GM19324 (cell line): ENCODE results near the gene ATP2B3.

ENCODE experiments used
- ATAC-seq: cut with Tn5 transposase; IDR thresholded peaks from one replicate; pipeline ENCODE4 v1.9.1; 2021; ENCODE audit warnings: mild to moderate bottlenecking, moderate library complexity; ENCODE audit not compliant: unreplicated experiment, low FRiP score

Gene ATP2B3

DNA sequence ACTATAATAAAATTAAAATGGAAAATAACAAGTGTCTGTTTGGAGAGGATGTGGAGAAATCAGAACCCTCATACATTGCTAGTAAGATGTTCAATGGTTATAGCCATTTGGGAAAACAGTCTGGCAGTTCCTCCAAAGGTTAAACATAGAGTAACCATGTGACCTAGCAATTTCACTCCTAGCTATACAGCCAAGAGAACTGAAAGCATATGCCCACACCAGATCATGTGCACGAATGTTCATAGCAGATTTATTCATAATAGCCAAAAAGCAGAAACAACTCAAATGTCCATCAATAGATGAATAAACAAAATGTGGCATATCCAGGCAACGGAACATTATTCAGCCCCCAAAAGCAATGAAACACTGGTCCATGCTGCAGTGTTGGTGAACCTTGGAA, 90.9 kb downstream of the ATP2B3 start:
- no peak for ATAC-seq

DNA sequence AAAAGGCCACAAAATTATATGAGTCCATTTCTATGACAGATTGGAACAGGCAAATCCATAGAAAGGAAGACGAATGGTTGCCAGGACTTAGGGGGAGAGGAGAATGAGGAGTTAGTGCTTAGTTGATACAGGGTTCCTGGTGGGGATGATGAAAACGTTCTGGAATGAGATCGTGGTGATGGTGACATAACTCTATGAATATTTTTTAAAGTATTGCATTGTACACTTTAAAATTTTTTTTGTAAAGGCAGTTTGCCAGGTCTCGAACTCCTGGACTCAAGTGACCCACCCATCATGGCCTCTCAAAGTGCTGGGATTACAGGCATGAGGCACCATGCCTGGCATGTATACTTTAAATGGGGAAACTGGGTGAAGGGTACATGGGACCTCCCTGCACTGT, 91.4 kb downstream of the ATP2B3 start:
- no peak for ATAC-seq

DNA sequence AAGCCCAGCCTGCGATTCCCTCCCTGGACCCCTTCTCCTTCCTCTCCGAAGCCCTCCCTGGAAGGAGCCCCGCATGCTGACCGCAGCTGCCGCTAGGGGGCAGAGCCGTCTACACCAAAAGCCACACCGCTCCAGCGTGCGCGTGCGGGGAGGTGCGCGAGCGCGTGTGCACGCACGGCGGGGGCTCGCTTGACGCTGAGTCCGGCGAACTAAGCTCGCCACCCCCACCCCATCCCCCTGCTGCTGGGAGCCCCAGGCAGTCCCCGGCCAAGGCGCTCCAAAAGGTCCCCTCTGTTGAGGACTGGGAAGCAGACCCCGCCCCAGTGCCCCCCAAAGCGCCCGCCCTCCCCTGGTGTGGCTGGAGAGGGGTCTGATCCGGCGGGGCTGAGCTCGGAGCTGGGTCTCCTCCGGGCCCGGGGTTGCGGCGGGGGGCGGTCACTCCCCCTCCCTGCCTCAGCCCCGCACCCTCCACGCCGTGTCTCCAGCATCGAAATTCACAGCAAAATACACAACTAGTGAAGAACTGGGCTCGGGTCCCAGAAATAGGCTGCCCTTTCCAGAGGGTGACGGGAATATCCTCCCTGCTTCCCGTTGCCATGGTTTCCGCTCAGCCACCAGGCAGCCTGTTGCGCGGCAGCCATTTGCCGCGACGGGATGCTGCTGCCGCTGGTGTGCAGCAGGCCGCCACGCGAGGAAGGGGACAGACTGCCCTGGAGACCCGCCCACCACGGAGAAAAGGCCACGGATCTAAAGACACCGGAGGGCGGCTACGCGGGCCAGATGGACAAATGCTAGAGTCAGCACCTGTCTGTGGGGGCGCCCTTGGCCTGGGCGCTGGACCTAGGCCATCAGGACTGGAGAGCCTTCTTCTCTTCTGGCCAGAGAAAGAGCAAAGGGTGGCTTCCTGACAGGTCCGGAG, 92.7 kb downstream of the ATP2B3 start:
- peak; percentile 72 for ATAC-seq

DNA sequence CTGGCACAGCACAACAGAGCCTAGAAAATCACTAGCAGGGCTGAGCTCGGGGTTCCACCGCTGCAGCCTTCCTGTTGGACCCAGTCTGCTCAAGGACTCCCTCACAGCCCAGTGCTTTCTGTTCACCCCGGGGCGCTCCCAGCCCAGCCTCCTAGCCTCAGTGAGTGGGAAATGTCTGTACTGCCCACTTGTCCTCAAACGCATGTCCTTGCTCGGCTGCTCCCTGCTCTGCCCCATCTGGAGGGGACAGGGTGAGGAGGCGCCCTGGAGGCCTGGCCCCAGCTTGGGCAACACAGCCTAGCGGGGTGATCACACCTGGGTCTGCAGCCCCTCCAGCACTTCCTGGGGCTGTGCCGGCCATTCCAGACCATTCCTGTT, 93.4 kb downstream of the ATP2B3 start:
- ATAC-seq: no peak

DNA sequence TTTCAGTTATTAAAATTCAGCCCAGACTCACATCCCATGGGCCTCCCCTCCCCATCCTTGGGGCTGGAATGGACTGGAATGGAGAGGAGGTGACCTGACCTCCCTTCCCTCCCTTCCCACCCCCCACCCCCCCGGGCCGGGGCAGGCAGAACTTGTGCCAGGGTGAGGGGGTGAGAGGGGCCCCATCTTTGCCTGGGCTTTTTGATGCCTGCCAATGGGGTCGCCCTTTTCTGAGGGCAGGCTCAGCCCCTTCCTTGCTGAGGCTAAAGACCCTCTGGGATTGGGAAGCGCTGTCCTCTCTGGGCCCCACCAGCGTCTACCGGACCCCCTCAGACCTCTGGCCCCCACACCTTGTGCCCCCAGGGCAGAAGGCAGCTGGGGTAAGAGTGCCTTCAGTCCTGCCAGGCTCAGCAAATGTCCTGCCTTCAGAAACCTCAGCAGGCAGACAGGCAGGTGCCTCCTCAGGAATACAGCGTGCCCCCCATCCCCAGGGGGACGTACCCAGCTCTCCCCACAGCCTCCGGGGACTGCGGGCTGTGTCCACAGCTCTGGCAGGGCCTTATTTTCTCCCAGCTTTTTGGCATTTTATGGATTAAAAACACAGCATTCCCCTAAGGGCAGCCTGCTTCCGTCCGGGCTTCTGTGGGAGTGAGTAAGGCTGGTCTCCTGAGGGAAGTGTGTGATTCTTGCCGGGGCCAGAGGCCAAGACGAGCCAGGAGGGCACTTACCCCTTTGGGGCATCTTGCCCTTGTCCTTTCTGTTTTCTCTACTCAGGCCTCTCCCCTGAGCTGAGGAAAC, 94.1 kb downstream of the ATP2B3 start:
- ATAC-seq: no peak

DNA sequence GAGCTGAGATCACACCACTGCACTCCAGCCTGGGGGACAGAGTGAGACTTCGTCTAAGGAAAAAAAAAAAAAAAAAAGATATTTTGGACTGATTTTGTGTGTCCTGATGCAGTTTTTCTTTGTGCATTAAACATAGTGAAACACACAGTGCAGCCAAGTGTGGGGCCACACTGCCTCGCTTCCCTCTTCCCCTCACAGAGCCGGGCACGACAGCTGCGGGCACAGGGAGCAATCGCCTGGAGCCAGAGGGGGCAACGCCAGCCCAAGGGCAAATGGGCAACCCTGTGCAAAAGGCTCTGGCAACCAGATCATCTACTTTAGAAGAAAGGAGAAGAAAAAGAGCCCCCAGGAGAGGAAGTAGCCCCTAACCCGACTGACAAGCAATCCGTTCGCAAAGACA, 95.0 kb downstream of the ATP2B3 start:
- no peak for ATAC-seq

DNA sequence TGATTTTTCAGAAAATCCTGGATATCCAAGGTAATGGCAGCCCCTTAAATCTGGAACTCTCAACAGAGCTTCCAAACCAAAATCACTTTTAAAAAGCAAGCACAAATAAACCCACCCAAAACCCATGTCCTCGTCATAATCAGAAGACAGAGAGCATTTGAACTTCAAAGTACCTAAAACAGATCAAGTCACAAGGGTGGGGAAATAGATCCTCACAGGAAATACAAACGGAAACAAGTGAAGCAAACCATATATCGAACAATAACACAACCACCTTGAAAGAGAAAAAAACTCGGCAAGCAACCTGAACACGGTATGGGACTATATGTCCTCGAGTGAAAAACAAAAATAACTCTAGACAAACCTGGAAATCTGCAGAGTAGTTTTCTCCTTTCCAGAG, 97.4 kb downstream of the ATP2B3 start:
- ATAC-seq: no peak

DNA sequence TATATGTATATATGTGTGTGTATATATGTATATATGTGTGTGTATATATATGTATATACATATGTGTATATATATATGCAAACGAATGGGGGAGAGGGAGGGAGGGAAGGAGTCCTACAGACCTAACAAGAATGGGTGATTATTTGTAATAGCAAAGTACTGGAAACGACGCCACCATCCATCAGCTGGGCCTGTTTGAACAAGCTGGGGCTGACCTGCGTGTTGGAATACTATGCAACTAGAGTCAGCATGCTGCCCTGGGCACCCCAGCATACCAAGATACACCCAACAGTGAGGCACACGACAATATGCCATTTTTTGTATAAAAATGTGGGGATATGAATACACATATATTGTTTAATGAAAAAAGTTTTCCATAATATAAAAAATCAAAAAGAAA, 103.1 kb downstream of the ATP2B3 start:
- ATAC-seq: no peak

DNA sequence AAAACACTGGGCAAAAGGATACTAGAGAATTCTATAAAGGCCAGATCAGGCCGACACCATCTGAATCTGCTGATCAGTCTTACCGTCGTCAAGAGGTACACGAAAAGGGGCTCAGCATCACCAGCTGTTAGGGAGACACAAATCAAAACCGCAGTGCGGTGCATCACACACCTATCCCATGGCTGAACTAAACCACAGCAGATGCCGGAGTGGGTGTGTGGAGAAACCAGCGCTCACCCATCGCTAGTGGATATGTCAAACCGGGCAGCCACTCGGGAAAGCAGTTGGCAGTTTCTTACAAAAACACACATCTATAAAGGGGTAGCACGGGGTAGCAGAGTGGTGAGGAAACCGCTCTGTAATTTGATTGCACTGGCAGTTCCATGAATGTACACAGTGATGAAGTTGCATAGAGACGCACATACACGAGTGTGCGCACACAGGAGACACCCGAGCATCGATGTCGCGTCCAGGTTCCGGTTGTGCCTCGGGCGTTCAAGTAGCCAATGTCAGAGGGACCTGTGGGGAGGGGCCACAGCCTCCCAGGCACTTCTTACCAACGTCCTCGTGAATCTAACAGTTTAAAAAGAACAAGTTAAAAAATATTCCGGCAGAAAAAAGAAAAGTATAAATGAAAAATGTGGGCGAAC, 104.6 kb downstream of the ATP2B3 start:
- no peak for ATAC-seq

DNA sequence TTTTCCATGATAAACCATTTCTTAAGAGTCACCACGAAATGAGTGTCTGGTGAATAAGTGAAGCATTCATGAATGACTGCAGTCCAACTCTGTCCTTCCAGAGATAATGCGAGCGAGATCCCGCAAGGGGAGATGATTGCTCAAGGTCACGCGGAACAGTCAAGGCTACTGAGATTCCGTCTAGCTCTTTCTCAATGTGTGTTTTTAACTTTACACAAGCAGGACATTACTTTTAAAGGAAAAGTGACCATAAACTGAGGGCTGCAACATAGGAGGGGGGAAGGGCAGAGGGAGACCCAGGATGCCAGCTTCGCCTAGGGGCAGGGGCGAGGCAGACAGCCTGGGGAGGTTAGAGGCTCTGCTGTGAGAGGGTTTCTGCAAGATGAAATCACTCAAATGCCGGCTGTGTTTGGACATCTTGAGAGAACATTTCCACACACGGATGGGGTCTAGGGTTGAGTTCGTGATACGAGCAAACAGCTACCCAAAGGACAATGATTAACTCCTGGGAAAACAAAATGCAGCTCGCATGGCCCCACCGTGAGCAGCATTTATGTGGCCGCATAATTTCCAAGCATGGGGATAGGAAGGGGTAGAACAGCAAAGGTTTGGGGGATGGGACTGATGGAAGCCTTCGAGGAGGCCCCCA, 105.3 kb downstream of the ATP2B3 start:
- no peak for ATAC-seq

DNA sequence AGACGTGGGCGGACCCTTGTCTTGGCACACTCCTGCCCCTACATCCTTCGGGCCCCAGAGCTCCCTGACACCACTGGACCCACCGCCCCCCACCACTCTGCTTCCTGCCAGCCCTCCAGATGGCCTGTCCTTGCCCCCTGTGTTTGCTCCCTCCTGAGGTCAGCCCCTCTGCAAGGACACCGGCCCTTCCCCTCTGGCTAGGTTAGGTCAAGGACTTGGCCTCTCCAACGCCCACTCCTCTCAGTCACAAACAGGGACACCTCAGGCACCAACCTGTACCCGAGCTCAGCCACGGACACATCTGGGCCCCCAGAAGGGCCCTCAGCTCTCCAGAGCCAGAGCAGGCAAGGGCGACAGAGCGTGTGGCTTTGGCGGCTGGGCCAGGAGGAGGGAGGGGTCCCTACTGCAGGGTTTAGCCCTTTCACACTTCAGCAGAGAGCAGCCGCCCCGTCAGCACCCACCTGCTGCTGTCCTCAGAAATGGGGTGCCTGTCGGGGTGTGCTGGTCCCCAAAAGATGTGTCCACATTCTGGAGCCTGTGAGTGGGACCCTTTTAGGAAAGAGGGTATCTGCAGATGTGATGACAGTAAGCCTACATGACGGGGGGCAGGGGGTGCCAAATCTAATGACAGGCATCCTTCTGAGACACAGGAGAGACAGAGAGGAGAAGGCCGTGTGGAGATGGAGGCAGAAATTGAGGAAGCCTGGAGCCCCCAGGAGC, 106.0 kb downstream of the ATP2B3 start:
- no peak for ATAC-seq

DNA sequence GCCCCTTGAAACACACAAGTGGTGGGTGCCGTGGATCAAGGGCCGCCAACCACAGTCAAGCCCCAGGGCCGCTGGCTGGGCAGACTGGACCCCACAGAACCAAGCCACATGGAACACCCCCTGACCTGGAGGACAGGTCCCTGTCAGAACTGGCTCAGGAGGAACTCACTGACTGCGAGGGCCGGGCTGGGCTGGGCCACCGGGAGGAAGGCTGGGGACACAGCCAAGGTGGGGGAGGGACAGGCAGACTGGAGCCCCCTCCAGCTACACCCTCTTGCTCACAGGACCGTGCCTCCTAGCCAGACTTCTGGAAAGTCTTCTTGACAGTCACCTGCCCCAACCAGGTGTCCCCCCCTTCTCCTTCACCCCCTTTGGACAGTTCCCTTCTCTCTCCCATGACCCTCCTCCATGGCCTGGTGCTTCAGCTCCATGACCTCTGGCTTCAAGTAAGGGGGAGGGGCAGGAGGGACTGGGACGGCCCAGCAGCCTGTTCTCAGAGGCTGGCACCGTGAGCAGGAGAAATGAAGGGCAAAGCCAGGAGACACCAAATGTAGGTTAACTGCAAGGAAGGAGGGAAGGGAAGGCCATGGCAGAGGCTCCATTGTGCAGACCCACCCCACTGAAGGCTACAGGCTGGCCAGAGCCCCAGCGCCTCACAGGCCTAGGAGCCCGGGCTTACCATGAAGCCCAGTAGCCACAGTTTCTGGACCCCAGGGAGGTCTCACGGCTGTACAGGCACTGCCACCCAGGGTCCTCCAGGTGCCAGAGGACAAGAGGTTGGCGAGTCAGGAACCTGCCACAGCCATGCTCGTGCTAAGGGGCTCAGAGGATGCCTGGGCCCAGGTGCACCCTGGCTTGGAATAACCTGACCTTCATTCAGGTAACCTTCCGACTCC, 107.0 kb downstream of the ATP2B3 start:
- ATAC-seq: no peak

DNA sequence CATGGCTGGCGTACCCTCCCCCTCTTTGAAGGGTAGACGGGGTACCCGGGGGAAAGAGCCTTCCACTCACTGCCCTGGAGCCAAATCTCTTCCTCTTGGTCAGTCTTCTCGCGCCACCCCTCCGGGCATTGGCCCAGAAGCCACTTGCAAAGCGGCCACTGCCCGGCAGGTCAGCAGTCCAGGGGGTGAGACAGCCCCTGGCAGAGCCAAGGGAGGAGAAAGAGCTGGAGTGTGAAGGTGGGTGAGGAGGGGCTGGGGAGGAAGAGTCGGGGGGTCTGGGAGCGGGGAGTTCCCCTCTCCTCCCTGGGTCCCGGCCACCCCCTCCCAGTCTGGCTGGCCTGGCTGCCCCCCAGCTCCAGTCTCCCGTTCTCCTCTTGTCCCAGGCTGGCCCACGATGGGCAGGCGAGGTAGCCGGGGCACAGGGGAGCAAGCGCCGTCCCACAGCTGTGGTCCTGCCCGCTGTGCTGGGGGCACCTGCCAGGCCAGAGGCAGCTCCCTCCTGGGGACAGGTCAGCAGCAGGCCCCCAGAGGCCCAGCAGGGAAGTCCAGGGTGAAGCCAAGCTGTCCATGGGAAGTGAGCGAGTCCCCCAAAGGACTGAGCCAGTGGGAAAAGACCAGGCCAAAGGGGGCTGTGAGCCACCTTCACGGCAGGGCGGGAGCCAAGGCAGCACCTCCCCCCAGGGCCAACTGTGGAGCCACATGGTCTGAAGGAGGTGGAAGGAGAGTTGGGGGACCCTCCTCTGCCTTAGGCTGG, 108.0 kb downstream of the ATP2B3 start:
- ATAC-seq: no peak

DNA sequence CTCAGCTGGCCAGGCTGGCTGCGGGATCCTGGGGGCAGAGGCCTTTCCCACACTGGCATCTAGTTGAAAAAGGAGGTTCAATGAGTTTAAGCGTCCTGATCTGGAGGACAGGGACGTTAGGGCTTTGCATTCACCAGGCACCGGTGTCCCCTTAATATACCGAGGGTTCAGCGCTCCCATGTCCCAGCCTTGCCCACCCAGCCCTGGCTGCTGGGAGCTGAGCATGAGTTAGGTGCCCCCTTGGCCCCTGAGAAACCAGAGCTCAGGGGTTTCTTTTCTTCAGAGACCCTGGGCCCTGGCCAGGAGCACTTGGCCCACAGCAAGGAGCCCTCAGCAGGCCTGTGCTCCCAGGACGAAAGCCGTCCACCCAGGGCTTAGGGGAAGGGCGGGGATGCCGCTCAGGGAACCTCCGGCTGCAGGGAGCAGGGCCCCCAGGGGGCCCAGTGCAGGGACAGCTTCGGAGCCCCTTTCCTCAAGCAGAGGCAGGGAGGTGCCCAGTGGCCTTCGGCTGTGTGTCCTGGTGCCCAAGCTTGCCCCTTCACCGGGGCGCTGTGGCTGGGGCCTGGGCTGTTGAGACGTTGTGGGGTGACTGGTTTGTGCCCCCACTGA, 108.7 kb downstream of the ATP2B3 start:
- no peak for ATAC-seq

DNA sequence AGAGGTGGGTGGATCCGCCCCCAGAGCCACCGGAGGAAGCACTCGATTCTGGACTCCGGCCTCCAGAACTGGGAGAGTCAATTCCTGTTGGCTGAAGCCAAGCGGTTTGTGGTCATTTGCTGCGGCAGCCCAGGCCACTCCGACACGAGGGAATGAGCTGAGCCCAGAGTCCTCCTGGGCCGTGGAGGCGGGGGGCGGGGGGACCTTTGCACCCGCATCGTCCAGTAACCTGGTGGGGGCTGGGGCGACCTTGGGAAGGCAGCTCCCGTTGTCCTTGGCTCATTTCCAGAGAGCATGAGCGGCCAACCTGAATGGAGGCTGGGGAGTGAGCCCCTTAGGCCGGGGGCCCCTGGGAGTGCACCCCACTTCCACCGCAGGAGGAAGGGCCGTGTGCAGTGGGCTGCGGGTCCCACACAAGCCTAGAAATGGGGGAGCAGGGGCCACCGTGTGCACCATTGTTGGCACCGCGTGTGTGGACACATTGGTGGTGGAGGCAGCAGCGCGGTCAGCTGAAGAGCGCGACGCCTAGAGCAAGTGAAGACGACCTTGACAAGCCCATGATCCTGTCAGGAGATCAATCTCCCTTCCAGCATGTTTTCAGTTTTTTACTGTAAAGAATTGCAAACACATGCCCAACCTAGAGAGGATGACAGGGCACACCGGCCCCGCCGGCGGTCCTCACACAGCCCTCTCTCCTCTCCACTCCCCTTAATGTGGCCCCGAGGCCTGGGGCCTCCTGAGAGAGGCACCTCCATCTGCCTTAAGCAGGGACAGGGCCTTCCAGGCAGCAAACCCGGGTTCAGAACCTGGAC, 109.6 kb downstream of the ATP2B3 start:
- ATAC-seq: no peak

DNA sequence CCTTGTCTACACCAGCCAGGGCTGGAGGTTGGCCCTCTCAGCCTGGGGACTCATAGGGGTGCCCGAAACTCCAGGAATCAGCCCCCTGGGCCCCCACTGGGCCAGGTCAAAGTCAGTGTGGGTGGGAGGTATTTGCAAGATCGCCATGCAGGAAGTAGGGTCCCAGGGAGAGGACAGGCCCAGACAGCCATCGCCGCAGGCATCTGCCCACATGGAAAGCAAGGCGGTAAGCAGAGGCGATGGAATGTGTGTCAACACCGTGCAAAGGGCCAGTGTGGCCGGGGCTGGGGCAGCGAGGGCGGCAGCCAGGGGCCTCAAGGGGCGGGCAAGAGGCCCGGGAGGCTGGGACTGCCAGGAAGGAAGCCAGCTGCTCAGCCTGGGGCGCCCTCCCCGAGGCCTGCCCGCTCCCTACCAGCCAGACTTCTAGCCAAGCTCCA, 110.3 kb downstream of the ATP2B3 start:
- ATAC-seq: no peak

DNA sequence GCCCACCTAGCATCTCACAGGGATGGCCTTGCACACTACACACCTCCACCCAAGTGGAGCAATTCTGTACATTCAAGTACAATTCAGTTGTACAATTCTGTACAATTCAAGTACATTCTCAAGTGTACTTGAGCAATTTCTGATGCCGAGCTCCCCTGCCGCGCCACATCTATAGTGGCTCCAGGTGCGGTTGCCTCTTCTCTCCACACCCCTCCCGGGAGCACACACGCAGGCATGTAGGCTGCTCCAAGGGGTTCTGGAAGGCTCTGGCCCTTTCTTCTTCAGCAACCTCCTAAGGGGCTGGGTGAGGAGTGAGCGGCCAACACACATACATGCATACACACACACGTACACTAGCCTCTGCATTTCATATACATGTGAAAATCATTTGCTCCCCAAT, 110.7 kb downstream of the ATP2B3 start:
- ATAC-seq: no peak
